Inferior parietal cortex (tissue), 1 donor: Measurements from ENCODE around the gene SF3B6.
"Not testable (repeated sequence)": the region's sequence is repeated elsewhere in the genome, so short reads cannot be mapped to it uniquely, and the experiment has no call there.

Experiments used
- DNase-seq: peaks from one replicate; pipeline ENCODE4 v3.0.0-alpha.2; 2016; ENCODE audit errors: extremely low spot score

The SF3B6 gene

DNA sequence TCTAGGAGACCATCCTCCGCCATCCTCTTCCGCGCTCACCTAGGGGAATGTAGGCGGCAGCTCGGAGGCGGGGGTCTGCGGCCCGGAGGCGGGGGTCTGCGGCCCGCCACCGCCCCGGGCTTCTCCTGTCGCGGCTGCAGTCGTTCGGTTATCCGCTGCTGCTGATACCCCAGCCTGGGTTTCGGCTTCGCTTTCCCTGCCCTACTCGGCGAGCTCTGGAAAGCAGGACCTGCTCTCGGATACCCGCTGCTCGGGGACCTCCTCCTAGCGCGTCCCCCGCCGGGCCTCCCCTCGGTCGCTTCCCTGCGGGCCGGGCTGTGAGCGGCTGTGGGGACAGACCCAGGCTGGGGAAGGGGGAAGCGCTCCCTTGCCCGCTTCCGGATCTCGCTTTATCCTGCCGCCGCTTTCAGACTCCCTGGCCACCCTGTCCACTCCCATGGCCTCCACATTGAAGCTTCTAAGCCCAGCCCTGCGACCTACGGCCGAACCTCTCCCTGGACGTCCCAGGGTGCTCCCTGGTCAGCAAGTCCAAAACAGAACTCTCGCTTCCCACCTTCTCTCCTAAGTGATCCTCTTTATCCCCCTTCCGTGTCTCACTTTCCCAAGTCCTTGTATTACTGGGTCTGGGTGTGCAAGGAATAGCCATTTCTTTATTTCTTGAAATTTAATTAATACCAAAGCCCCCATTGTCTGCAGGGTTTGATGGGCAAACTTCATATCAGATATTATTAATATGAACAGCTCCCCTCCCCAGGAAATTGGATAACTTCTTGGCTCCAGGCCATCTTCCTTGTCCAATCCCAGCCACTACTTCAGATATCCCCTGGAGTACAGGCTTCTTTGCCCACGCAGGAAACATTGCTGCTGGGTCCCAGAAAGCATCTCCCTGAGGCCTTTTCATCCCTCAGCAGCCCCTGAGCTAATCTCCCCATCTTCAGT is 25.8 kb downstream of the SF3B6 start:
- no peak for DNase-seq

DNA sequence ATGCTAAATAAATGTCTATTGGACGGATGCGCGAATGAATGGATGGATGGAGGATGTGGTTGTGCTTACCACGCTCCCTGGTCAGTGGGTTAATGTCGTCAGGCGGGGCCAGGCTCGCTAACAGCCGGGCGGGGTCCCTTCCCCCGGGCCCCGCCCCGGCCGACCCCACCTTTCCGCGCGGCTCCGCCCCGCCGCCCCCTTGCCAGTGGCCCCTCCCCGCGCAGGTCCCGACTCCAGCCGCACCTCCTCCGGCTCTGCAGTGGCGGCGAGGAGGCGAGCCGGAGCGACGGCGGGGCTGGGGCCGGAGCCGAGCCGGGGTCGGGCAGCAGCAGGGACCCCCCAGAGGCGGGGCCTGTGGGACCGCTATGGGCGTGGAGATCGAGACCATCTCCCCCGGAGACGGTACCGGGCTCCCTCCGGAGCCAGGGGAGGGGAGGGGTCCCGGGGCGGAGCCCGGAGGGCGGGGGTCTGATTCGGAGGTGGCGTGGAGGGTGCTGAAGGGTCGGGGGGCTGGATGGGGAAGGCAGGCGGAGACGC is 26.6 kb downstream of the SF3B6 start, which contains the start of gene FKBP1B:
Gene FKBP1B, plus strand, starts transcription at position 257 of the 537 bp plus-strand sequence. Its CDS starts 109 bp downstream, at position 366.
- DNase-seq = no peak

DNA sequence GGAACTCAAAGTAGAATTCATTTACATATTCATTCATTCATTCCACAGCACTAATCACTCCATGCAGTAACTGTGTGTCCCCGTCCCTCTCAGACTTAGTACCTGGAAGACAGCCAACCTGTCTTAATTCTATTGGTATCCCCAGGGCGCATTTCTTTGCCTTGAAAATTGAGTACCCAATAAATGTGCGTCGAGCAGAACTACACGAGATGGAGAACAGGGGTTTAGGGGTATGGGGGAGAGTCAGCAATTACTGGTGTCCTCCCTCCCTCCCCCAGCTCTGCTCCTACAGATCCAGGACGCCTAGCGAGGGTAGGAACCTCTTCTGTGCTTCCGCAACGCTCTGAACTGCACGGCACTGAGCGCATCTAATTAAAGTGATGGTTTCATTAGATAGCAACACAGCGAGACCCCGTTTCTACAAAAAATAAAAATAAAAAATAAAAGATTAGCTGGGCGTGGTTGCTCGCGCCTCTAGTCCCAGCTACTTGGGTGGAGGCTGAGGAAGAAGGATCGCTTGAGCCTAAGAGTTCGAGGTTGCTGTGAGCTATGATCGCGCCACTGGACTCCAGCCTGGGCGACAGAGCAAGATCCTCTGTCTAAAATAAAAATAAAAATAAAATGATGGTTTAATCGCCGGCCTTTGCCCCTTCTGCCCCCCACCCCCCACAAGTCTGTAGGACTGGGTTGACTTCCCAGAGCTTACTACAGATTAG is 27.2 kb downstream of the SF3B6 start:
- no peak for DNase-seq

DNA sequence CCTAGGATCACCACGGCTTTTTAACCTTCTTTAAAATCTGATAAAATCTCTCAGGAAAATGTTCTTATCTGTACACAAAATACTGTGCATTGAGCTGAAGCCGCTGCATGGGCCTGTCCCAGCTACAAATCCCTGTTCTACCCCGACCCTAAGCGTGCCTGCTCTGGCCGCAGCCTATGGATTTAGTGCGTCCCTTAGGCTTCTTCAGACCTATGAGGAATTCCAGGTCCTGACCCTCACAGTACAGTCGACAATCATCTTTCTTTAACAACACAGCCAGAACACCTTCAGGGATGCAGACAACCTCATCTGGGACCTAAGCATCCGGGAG is 28.5 kb downstream of the SF3B6 start:
- DNase-seq = no peak

DNA sequence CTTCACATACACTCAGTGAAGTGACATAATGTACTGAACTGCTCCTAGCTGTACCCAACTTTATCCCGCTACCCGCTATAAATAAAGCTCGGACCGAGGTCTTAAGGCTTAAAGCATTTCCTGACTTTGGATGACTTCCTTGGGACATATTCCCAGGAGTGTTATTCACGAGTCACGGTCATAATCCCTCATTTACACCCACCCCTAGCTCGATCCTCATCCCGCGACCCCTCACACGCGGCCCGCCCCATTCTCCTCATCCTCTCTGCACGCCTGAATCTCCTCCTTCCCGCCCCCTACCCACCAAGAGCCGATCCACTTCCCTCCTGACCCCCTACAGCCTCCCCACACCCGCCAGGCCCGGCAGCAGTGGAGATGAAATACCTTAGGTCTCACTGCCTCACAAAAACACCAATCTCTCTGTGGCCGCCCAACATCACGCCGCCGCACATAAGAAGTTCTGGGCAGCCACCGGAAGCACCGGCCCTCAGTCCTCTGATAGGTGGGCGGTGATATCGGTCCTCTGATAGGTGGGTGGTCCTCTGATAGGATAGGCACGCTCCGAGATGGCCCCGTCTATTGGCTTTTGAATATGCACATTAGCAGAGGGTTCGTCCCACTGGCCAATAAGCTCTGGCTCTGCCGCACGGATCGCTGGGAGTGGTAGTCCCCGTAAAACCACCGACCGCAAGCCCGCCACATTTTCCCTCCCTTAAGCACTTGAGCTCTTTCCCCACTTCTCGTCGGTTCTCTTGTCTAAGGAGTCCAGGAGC is 29.0 kb downstream of the SF3B6 start, which contains the start of gene WDCP:
Gene WDCP, minus strand, starts transcription at position 462 of the 773 bp plus-strand sequence. CDS start 7,897 bp downstream, outside the sequence.
- peak; percentile 97 for DNase-seq

DNA sequence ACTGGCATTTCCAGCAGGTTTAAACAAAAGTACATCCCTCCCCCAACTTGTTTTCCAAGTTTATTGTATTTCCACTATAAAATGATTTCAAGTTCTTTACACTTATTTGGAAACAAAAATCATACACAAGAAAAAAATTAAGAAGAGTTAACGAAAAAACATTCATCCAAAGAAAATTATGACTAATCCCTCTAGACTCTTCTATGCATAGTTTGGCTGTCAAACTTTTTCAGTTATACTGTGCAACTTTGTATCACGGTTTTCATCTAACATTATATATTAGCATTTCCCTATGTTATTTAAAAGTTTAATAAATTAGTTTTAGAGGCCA is 29.6 kb downstream of the SF3B6 start:
- no peak for DNase-seq

DNA sequence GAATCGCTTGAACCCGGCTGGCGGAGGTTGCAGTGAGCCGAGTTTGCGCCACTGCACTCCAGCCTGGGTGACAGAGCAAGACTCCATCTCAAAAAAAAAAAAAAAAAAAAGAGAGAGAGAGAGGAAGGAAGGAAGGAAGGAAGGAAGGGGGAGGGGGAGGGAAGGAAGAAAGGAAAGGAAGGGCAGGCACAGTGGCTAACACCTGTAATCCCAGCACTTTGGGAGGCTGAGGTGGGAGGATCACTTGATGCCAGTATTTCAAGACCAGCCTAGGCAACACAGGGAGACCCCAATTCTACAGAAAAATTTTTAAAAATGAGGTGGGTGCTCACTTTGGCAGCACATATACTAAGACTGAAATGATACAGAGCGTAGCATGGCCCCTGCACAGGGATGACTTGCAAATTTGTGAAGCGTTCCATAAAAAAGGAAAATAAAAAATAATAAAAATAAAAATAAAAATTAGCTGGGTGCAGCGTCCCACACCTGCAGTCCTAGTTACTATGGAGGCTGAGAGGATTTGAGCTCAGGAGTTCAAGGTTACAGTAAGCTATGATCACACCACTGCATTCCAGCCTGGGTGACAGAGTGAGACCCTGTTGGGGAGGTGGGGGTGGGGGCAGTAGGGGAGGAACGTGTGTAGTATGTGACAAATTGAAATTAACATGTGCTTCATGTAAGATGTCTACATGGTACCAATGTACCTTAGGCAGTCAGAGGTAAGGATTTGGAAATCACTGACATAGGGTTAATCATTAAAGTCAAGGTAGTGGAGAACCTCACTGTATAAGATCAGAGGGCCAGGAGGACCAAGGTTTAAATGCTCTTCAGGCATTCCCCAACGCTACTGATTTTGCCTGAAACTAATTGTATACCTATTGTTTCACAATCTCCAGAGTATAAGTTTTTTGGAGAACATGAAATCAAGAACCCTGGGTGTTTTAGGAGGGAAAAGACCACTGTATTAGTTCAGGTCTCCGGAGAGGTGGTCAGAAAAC is 30.3 kb downstream of the SF3B6 start:
- no peak for DNase-seq

DNA sequence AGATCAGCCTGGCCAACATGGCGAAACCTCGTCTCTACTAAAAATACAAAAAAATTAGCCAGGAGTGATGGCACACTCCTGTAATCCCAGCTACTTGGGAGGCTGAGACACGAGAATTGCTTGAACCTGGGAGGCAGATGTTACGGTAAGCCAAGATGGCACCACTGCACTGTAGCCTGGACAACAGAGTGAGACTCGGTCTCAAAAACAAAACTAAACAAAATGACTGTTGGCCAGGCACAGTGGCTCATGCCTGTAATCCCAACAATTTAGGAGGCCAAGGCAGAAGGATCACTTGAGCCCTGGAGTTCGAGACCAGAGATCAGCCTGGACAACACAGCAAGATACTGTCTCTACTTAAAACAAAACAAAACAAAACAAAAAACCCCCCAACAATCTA is 33.0 kb downstream of the SF3B6 start:
- not testable (repeated sequence) for DNase-seq

DNA sequence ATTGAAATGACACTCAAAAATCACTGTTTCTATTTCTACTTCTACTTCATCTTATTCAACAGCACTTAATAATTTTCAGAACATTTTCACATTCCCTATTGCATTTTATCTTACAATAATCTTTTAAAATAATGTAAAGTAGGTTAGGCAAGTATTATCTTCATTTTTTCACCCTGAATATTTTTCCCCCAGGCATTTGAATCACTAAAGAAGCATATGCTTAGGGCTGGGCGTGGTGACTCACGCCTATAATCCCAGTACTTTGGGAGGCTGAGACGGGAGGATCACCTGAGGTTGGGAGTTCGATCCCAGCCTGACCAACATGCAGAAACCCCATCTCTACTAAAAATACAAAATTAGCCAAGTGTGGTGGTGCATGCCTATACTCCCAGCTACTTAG is 35.6 kb downstream of the SF3B6 start:
- no peak for DNase-seq

DNA sequence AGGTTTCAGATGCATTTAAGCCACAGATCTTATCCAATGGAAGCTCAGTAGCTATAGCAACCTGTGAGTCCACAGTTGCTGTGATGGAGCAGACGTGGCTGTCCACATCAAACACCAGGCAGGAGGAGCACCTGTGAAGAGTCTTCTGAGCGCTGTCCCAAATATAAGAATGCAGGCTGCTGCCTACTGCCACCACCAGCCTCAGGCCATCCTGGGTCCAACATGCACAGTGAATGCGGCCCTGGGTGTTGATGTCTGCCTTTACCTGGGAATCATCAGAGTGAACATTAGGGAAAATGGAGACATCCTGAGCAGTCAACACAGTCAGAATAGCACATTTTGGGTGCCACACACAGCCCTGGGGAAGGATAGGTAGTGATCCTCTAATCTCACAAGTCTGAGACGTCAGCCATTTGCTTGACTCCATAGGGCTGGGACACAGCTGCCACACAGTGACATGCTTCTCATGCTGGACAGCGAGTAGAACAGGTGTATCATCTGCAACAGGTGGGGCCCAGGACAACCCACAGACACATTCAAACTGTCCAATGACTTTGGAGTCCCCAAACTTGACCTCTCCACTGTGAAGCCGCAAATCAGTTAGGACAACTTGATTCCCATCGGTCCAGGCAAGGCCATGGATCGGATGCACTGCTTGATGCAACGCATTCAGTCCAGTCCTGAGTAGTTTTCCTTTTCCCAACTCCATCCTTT is 37.2 kb downstream of the SF3B6 start:
- no peak for DNase-seq

DNA sequence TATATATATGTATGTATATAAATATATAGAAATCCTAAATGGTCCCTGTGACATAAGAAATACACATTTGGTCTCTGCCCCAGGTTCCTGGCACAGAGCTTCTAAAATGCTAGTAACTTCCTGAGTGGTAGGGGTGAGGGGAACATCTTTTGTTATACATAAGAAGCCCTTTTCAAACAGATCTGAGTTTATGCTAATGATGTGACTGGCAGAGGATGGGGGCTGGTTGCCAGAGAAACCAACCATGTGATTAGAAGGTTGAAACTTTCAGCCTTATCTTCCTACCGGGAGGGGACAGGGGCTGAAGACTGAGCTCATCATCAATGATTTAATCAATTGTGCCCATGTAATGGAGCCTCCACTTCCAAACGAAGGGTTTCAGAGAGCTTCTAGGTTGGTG is 49.9 kb downstream of the SF3B6 start:
- no peak for DNase-seq

DNA sequence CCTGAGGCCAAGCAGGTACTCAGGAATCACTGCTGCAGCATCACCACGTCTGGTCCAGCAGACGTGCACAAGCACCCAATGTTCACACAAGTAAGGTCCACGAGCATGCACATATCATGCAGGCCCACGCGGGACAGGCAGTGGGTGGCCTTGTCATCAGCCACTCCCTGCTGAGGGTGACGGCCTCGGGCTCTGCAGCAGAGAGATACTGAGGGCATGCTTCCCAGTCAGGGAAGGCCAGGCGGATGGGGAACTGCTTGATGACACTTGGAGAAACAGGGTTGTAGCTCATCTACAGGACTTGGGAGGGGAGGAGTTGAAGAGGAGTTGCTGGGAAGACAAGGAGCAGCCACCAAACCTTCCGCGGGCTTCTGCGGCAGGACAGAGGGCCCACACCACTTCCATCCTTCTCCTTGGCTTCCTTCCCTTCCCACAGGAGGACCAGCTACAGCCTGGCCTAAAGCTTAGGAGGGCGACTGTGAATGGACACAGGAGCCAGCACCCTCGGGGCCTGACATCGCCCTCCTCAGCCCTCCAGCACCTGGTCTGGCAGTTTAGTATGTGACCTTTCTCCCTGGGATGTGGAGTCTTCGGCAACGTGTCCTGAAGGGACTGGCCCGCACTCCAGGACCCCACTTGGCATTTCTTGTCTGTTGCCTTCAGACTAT is 51.0 kb downstream of the SF3B6 start:
- DNase-seq = no peak

DNA sequence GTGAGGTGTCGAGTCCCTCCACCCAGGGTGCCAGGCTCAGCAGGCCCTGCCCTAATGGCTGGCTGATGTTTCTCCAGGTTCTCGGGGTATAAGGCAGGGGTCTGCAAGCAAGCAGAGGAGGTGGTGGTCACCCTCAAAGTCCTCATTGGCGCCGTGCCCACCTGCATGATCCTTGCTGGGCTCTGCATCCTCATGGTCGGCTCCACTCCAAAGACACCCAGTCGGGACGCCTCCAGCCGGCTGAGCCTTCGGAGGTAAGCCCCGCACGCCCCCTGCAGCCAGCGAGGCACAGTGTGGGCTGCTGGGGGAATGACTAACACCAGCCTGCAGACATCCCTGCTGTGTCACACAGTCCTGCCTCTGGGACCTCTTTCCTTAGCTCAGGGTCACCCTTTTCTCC is 52.1 kb downstream of the SF3B6 start:
- no peak for DNase-seq

DNA sequence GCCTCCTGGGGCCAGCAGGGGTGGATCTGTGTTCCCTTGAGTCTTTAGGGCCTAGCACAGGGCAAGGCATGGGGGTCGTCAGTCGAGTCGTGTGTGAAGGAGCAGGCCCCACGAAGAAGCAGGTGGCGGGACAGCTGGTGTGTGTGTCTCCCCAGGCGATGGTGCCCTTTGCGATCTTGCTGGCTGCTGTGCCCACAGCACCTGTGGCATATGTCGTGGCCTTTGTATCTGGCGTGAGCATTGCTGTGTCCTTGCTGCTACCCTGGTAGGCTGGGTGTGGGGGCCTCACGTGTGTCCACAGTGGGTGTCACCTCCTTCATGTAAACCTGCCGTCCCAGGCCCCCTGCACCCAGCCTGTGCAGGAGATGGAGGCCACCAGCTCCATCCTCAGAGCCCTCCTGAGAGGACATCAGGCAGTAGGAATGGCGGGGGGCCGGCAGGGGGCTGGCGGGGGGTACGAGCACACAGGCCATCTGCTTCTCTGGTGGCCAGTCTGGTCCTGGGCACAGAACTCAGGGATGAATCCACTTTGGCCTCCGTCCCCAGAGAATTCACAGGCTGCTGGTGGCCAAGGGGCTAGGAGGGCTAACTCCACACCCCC is 53.1 kb downstream of the SF3B6 start:
- no peak for DNase-seq

DNA sequence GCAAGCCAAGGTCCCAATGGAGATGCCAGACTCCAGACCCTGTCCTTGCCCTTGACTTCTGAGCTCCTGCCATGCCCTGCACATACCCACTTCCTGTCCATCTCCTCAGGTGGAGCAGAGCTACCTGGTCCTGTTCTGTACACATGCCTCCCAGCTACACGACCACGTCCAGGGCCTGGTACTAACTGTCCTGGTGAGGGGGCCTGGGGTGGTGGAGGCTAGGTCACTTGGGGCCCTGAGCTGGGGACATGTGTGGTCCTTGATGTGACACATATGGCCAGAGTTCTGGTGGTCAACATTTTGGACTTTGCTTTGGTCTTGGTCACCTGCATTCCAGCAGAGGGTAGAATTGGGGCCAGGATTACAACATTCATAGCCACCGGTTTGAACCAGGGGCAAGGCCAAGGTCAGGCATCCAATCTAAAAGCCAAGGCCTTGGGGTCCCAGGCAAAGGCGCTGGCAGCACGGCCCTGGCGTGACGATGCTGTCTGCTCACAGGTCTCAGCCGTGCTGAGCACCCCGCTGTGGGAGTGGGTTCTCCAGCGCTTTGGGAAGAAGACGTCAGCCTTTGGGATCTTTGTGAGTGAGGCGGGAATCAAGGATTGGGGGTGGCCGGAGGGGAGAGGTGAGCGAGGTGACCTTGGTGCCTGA is 53.7 kb downstream of the SF3B6 start:
- DNase-seq = no peak

DNA sequence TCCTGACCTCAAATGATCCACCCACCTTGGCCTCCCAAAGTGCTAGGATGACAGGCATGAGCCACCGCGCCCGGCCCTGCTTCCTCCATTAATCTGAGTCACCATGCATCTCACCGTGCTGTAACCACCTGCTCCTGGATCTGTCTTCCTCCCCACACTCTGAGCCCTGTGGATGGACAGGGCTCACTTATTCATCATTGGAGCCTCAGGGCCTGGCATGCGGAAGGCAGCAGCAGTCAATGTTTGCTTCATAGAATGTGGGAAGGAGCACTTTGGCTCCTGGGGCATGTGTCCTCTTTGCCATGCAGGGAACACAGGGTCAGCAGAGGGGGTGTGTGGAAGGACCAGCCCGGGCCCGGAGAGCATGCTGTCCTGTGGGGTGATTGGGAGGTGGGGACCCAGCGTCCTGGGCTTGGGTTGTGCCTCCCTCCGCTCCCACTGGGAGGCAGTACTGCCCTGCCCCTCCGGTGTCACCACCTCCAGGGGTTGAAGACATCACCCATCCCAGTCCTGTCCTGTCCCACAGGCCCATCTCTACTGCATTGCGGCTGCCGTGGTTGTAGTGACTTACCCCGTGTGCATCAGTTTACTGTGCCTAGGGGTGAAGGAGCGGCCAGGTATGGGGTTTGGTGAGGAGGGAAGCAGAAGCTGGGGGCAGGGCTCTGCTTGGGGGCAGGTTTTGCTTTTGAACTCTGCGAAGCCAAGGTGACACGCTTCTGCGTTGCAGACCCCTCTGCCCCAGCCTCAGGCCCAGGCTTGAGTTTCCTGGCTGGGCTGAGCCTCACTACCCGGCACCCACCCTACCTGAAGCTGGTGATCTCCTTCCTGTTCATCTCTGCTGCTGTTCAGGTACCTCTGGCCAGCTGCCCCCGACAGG is 54.8 kb downstream of the SF3B6 start:
- no peak for DNase-seq

DNA sequence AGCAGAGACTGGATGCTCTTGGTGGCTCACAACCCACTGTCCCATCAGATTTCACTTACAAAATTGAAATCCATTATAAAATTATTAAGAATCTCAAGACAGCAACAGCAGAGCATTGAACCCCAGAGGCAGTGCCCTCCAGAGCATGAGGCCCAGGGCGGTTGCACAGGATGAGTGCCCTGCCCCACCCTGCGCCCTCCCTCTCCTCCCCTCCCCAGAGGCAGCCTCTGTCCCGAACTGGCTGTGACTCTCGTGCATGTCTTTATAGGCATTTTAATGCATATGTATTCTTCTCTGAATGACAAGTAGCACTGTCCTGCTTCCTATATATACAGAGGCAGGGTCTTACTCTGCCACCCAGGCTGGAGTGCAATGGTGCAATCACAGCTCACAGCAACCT is 55.9 kb downstream of the SF3B6 start:
- no peak for DNase-seq

DNA sequence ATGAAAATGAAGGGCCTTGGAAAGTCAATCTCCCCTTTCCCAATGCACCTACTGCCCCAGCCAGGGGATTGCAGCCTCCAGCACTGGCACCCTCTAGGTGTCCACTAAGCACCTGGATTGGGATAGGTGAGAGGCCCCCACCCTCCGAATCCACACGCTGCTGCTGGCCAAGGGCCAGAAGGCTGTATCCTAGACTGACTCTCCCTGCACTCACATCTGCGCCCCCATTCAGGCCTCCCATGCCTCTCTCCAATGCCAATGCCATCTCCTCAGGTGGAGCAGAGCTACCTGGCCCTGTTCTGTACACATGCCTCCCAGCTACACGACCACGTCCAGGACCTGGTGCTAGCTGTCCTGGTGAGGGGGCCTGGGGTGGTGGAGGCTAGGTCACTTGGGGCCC is 56.4 kb downstream of the SF3B6 start:
- DNase-seq = no peak
